ENCODE results near the gene CDH13. TPM values are rescaled to one million over a fixed set of nuclear protein-coding genes. Genes with fewer than 3 reads are reported as not detected.

Gene CDH13
- polyA plus RNA-seq, 6 donors from 2014 or later = 0.04 to 0.29 (median 0.19) TPM; not detected in 1

- Mint-ChIP-seq H3K27me3 (peaks cover 0 to 5% (median 4%) of the 10 kb centered on the region in 3 donors), H3K27ac (no peak overlapping the region), H3K4me3 (peak overlapping the region in 3 of 8 donors; percentile 2 to 29 (median 6))
Observed at GRCh38 chr16:82728901-82729300, 102.1 kb downstream of the CDH13 start.

GRCh38 chr16:82730901-82731300 is 104.1 kb downstream of the CDH13 start:
- Mint-ChIP-seq H3K36me3 (no peaks in the 10 kb centered on the region), H3K4me1 (peaks cover 5 to 11% (median 7%) of the 10 kb centered on the region in 3 donors)

More at GRCh38 chr16:82728901-82729300, 102.1 kb downstream of the CDH13 start:
- peaks cover 0 to 14% (median 11%) of the 10 kb centered on the region in 7 donors for H3K9me3 Mint-ChIP-seq
- H3K4me1 Mint-ChIP-seq = peaks cover 5 to 11% (median 7%) of the 10 kb centered on the region in 3 donors
- DNase-seq (no peak), ATAC-seq (ENCODE audit: low read depth in 2 of 2) (peak; percentile 39 to 48)
- H3K36me3 Mint-ChIP-seq = no peaks in the 10 kb centered on the region

GRCh38 chr16:82732461-82732860 is 105.7 kb downstream of the CDH13 start:
- no peaks in the 10 kb centered on the region for H3K36me3 Mint-ChIP-seq

More at GRCh38 chr16:82730901-82731300, 104.1 kb downstream of the CDH13 start:
- DNase-seq (no peak), ATAC-seq (ENCODE audit: low read depth in 2 of 2) (no peak)
- no peak overlapping the region for H3K4me3 Mint-ChIP-seq
- no peak overlapping the region for H3K27ac Mint-ChIP-seq
- peaks cover 0 to 14% (median 7%) of the 10 kb centered on the region in 7 donors for H3K9me3 Mint-ChIP-seq
- H3K27me3 Mint-ChIP-seq = peaks cover 0 to 9% (median 5%) of the 10 kb centered on the region in 3 donors

GRCh38 chr16:82735186-82735585 is 108.4 kb downstream of the CDH13 start:
- peak overlapping the region in 1 of 8 donors; percentile 17 for H3K4me3 Mint-ChIP-seq
- peaks cover 0 to 7% (median 3%) of the 10 kb centered on the region in 7 donors for H3K9me3 Mint-ChIP-seq
- peaks cover 0 to 17% (median 9%) of the 10 kb centered on the region in 3 donors for H3K27me3 Mint-ChIP-seq
- DNase-seq (no peak), ATAC-seq (ENCODE audit: low read depth in 2 of 2) (no peak)
- H3K36me3 Mint-ChIP-seq = no peaks in the 10 kb centered on the region
- no peak overlapping the region for H3K27ac Mint-ChIP-seq
- no peaks in the 10 kb centered on the region for H3K4me1 Mint-ChIP-seq

More at GRCh38 chr16:82732461-82732860, 105.7 kb downstream of the CDH13 start:
- H3K27me3 Mint-ChIP-seq = peaks cover 0 to 10% (median 9%) of the 10 kb centered on the region in 3 donors
- no peak for DNase-seq
- H3K4me3 Mint-ChIP-seq = no peak overlapping the region
- peaks cover 0 to 14% (median 11%) of the 10 kb centered on the region in 7 donors for H3K9me3 Mint-ChIP-seq
- H3K4me1 Mint-ChIP-seq = peaks cover 5 to 11% (median 7%) of the 10 kb centered on the region in 3 donors
- H3K27ac Mint-ChIP-seq = no peak overlapping the region
- ATAC-seq (ENCODE audit: low read depth in 2 of 2) = no peak

- no peak for DNase-seq
- H3K27ac Mint-ChIP-seq = no peak overlapping the region
- no peaks in the 10 kb centered on the region for H3K36me3 Mint-ChIP-seq
- H3K4me3 Mint-ChIP-seq = peak overlapping the region in 1 of 8 donors; percentile 17
- peaks cover 3 to 17% (median 9%) of the 10 kb centered on the region in 3 donors for H3K27me3 Mint-ChIP-seq
- peak in 1 of 2 donors; percentile 20 for ATAC-seq (ENCODE audit: low read depth in 2 of 2)
- H3K9me3 Mint-ChIP-seq = peaks cover 0 to 7% (median 2%) of the 10 kb centered on the region in 7 donors
- no peaks in the 10 kb centered on the region for H3K4me1 Mint-ChIP-seq
Observed at GRCh38 chr16:82735673-82736091, 108.9 kb downstream of the CDH13 start.

GRCh38 chr16:82736224-82736623 is 109.5 kb downstream of the CDH13 start:
- Mint-ChIP-seq H3K4me1 (no peaks in the 10 kb centered on the region), H3K9me3 (peaks cover 0 to 7% (median 2%) of the 10 kb centered on the region in 7 donors), H3K27ac (no peak overlapping the region), H3K4me3 (no peak overlapping the region), H3K36me3 (no peaks in the 10 kb centered on the region), H3K27me3 (peaks cover 5 to 22% (median 9%) of the 10 kb centered on the region in 3 donors)
- DNase-seq (no peak), ATAC-seq (ENCODE audit: low read depth in 2 of 2) (no peak)

- no peak overlapping the region for H3K27ac Mint-ChIP-seq
Observed at GRCh38 chr16:82738699-82739098, 111.9 kb downstream of the CDH13 start.

GRCh38 chr16:82741073-82741615 is 114.4 kb downstream of the CDH13 start:
- no peak for ATAC-seq (ENCODE audit: low read depth in 2 of 2)
- Mint-ChIP-seq H3K9me3 (peaks cover 0 to 3% (median 0%) of the 10 kb centered on the region in 7 donors), H3K27ac (no peak overlapping the region), H3K36me3 (no peaks in the 10 kb centered on the region), H3K27me3 (peaks cover 6 to 26% (median 16%) of the 10 kb centered on the region in 3 donors), H3K4me1 (no peaks in the 10 kb centered on the region), H3K4me3 (no peak overlapping the region)
- DNase-seq = no peak

More at GRCh38 chr16:82738699-82739098, 111.9 kb downstream of the CDH13 start:
- DNase-seq (no peak), ATAC-seq (ENCODE audit: low read depth in 2 of 2) (no peak)
- peaks cover 0 to 5% (median 0%) of the 10 kb centered on the region in 7 donors for H3K9me3 Mint-ChIP-seq
- H3K4me1 Mint-ChIP-seq = no peaks in the 10 kb centered on the region
- no peak overlapping the region for H3K4me3 Mint-ChIP-seq
- H3K36me3 Mint-ChIP-seq = no peaks in the 10 kb centered on the region
- peaks cover 6 to 22% (median 7%) of the 10 kb centered on the region in 3 donors for H3K27me3 Mint-ChIP-seq

GRCh38 chr16:82744958-82745357 is 118.2 kb downstream of the CDH13 start:
- H3K9me3 Mint-ChIP-seq = peaks cover 0 to 1% (median 0%) of the 10 kb centered on the region in 7 donors
- H3K27me3 Mint-ChIP-seq = peaks cover 6 to 19% (median 16%) of the 10 kb centered on the region in 3 donors
- no peak for ATAC-seq (ENCODE audit: low read depth in 2 of 2)

GRCh38 chr16:82748026-82748425 is 121.3 kb downstream of the CDH13 start:
- Mint-ChIP-seq H3K9me3 (peaks cover 0 to 1% (median 0%) of the 10 kb centered on the region in 7 donors), H3K27ac (peak overlapping the region in 1 of 6 donors; percentile 77), H3K4me1 (peaks cover 0 to 18% (median 0%) of the 10 kb centered on the region in 3 donors), H3K4me3 (no peak overlapping the region), H3K36me3 (no peaks in the 10 kb centered on the region), H3K27me3 (peaks cover 9 to 17% (median 10%) of the 10 kb centered on the region in 3 donors)
- ATAC-seq (ENCODE audit: low read depth in 2 of 2) (no peak), DNase-seq (no peak)

More at GRCh38 chr16:82744958-82745357, 118.2 kb downstream of the CDH13 start:
- H3K36me3 Mint-ChIP-seq = no peaks in the 10 kb centered on the region
- H3K4me1 Mint-ChIP-seq = peaks cover 0 to 5% (median 0%) of the 10 kb centered on the region in 3 donors
- no peak for DNase-seq
- no peak overlapping the region for H3K4me3 Mint-ChIP-seq
- no peak overlapping the region for H3K27ac Mint-ChIP-seq

- peak in 1 of 2 donors; percentile 20 for ATAC-seq (ENCODE audit: low read depth in 2 of 2)
- peak overlapping the region in 1 of 8 donors; percentile 31 for H3K4me3 Mint-ChIP-seq
- H3K27ac Mint-ChIP-seq = peak overlapping the region in 2 of 6 donors; percentile 8 to 58
- peaks cover 0 to 18% (median 0%) of the 10 kb centered on the region in 3 donors for H3K4me1 Mint-ChIP-seq
- H3K36me3 Mint-ChIP-seq = no peaks in the 10 kb centered on the region
- peaks cover 0 to 1% (median 0%) of the 10 kb centered on the region in 7 donors for H3K9me3 Mint-ChIP-seq
- DNase-seq = no peak
- peaks cover 0 to 11% (median 5%) of the 10 kb centered on the region in 3 donors for H3K27me3 Mint-ChIP-seq
Observed at GRCh38 chr16:82750068-82750467, 123.3 kb downstream of the CDH13 start.

GRCh38 chr16:82751020-82751419 is 124.3 kb downstream of the CDH13 start:
- no peak overlapping the region for H3K4me3 Mint-ChIP-seq
- no peak overlapping the region for H3K27ac Mint-ChIP-seq
- H3K9me3 Mint-ChIP-seq = peaks cover 0 to 1% (median 0%) of the 10 kb centered on the region in 7 donors
- DNase-seq = no peak
- H3K36me3 Mint-ChIP-seq = no peaks in the 10 kb centered on the region
- ATAC-seq (ENCODE audit: low read depth in 2 of 2) = no peak
- H3K27me3 Mint-ChIP-seq = peaks cover 0 to 11% (median 5%) of the 10 kb centered on the region in 3 donors
- peaks cover 0 to 24% (median 0%) of the 10 kb centered on the region in 3 donors for H3K4me1 Mint-ChIP-seq

GRCh38 chr16:82752172-82752571 is 125.4 kb downstream of the CDH13 start:
- peaks cover 0 to 28% (median 0%) of the 10 kb centered on the region in 3 donors for H3K4me1 Mint-ChIP-seq
- DNase-seq (no peak), ATAC-seq (ENCODE audit: low read depth in 2 of 2) (no peak)
- peaks cover 0 to 1% (median 0%) of the 10 kb centered on the region in 7 donors for H3K9me3 Mint-ChIP-seq
- no peaks in the 10 kb centered on the region for H3K36me3 Mint-ChIP-seq
- H3K4me3 Mint-ChIP-seq = no peak overlapping the region
- no peak overlapping the region for H3K27ac Mint-ChIP-seq
- peaks cover 0 to 11% (median 5%) of the 10 kb centered on the region in 3 donors for H3K27me3 Mint-ChIP-seq

- peaks cover 0 to 1% (median 0%) of the 10 kb centered on the region in 7 donors for H3K9me3 Mint-ChIP-seq
- DNase-seq (no peak), ATAC-seq (ENCODE audit: low read depth in 2 of 2) (no peak)
- no peak overlapping the region for H3K4me3 Mint-ChIP-seq
- peaks cover 0 to 30% (median 0%) of the 10 kb centered on the region in 3 donors for H3K4me1 Mint-ChIP-seq
- no peaks in the 10 kb centered on the region for H3K36me3 Mint-ChIP-seq
- H3K27ac Mint-ChIP-seq = no peak overlapping the region
- peaks cover 0 to 9% (median 5%) of the 10 kb centered on the region in 3 donors for H3K27me3 Mint-ChIP-seq
Observed at GRCh38 chr16:82753821-82754220, 127.1 kb downstream of the CDH13 start.

Measured in naive B cell (primary cell).